CD4-positive, alpha-beta T cell treated with Interleukin-21 for 1 hour (primary cell): Measurements from ENCODE around the gene EVC.
"Not testable (repeated sequence)": the region's sequence is repeated elsewhere in the genome, so short reads cannot be mapped to it uniquely, and the experiment has no call there.

Experiments used
- DNase-seq: peaks from one replicate; pipeline ENCODE4 v3.0.0-alpha.2; 2020

Gene EVC

DNA sequence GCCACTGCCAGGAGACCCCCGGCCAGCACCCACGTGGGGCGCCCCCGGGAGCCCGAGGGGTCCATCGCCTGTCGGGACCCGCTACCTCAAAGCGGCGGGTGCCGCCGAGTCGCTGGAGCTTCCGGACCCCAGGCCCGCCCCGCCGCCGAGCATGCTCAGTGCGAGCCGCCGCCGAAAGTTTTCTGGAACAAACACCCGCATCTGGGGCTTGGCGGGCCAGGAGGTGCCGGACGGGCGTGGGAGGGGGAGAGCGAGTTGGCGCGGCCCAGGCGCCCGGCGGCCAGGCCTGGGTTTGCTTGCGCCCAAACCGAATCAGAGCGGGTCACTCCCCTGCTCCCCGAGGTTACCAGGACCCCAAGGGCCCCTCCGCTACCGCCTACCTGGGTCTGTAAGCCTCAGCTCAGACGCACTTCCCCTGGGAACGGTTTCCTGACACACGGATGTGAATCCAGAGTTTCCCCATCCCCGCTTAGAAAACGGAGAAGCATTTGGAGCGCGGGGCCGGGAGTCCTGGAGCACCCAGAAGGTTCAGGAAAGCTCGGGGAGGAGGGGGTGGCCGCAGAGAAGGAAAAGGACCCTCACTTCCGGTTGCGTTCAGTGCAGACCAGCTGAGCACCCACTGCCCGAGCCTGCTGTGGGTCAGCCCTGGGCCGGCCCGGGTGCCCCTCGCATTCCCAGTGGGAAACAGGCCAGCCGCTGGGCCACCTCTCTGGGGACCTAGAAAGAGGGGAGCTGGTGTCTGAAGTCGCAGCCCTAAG lies 2.4 kb upstream of the EVC start, which contains the start of gene EVC2:
Gene EVC2, minus strand, starts transcription at position 111 of the 758 bp plus-strand sequence. Its CDS starts 46 bp downstream, at position 65.
- DNase-seq = peak; percentile 27

DNA sequence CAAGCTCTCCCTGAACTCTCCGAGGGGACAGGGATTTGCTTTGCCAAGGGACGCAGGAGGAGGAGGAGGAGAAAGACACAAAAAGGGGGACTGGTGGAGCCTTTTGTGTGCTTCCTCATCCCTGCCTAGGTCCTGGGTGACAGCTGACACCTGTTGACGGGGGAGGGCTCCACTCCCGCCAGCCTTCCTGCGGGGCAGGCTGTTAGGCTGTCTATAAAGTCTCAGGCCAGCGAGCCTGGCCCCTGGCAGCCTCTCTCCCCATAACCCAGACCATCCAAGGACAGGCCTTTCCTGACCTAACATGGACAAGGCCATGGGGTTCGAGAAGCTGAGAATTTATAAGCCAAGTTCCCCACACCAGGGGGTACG lies 1.8 kb upstream of the EVC start:
- no peak for DNase-seq

DNA sequence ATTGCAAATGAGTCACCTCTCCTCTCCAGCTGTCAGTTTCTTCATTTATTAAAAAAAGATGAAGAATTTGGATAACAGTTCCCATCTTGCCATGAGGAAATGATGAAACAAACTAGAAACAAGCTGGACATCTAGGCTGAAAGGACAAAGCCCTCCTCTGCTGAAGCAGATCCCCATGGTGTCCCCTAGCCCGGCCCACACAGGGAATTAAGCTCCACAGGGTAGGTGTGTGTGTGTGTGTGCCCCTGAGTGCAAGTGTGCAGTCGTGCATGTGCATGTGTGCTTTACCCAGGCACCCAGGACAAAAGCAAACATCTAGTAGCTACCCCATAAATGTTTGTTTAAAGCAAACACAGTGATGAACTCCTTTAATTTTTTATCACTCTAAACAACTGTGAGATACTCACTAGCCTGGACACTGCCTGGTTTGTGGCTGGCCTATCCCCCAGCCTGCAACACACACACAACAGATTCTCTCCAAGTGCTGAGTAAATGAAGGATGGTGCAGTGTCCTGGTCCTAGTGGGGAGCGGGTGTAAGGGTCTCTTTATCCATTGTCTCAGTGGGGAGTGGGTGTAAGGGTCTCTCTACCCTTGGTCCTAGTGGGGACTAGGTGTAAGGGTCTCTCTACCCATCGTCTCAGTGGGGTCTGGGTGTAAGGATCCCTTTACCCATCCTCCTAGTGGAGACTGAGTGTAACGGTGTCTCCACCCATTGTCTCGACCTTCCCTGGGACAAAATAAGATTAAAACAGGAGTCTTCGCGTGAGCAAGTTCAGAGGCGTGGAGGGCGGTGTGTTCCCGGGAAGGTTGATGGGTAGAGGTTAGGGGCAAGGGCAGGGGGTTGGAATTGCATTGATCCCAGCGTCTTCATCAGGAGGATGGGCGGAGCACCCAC lies 688 bp upstream of the EVC start:
- no peak for DNase-seq

DNA sequence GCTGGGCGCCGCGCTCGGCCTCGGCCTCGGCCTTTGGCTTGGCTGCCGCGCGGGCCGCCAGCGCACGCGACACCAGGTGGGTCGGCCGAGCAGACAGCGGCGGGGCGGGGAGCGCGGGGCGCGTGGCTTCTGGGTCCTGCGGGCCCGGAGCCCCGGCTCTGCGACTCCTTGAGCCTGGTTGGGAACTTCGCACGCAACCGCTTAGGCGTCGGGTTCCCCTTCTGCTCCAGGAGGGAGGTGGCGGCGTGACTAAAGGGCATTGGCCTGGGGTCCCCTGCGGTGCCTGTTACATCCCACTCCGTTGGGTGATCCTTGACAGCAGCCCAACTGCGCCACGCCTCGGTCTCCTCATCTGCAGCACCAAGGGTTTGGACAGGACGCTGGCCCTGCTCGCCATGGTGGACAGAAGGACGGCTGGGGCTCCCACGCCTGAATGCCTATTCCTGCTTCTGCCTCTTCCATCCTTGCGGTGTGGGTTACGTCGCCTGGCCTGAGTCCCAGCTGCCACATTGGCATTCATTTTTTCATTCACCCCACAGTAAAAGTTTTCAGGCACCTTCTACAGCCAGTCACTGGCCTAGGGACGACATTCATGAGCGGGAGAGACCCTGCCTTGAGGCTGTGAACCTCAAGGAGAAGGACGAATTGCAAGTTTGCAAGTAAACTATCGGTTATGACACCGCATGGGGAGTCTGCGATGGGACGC lies 631 bp downstream of the EVC start:
- no peak for DNase-seq

DNA sequence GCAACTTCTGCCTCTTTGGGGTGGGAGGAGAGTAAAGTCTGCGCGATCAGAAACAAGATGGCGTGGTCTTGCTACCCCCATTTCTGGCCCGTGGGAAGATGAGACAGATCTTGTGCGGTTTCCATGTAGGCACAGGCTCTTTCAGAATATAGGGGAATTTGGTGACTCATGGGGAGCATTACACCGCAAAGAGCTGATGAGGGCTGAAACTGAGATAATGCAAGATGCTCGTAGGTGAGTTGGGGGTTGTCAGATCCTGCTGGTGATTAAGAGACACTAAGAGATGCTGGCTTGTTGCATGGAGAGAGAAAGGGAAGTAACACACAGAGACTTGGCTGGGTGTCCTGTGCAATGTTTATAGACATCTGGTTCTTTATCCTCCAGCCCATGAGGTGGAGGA lies 1.5 kb downstream of the EVC start:
- no peak for DNase-seq

DNA sequence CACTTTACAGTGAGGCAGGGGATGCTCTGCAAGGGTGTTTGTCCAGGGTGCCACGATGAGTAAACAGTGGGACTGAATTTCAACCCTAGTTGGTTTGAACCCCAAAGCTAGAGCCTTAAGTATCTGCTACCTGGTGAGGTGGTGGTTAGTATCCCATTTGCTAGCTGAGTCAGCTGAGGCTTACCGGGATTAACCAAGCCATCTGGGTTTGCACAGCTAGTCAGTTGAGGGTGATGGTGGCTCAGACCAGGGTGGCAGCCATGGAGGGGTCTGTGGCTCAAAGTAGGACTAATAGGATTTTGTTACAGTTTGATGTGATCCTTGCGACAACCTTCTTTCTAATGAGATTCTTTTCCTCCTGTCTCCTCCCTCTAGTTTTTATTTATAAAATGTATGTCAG lies 1.9 kb downstream of the EVC start:
- DNase-seq = no peak

DNA sequence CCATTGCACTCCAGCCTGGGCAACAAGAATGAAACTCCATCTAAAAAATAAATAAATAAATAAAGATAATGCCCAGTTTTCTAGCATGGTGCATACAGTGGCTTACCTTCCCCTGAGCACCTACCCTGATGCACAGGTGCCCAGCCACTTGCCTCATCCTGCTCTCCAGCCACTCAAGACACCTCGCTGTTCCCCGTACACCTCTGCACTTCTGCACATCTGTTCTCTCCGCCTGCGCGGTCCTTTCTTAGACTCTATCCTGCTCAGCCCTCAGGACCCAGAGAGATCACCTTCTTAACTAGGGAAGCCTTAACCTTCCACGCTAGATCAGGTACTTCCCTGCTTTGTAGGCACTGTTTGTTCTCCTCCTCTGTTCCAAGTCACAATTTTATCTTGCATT lies 2.9 kb downstream of the EVC start:
- no peak for DNase-seq

DNA sequence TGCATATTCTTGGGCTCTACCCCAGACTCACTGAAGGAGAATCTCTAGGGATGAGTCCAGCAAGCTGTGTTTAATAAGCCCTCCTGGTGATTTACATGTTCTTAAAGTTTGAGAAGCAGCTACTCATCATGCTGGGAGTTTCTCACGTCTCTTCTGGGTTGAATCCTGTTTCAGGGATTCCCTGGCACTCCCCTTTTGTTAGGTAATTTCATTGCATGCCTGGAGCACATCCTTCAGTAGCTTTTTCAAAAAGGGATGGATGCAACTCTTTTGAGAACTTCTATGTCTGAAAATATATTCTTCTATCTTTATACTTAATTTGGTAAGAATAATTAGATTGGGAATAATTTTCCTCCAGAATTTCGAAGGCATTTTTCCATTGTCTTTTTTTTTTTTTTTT lies 4.4 kb downstream of the EVC start:
- no peak for DNase-seq

DNA sequence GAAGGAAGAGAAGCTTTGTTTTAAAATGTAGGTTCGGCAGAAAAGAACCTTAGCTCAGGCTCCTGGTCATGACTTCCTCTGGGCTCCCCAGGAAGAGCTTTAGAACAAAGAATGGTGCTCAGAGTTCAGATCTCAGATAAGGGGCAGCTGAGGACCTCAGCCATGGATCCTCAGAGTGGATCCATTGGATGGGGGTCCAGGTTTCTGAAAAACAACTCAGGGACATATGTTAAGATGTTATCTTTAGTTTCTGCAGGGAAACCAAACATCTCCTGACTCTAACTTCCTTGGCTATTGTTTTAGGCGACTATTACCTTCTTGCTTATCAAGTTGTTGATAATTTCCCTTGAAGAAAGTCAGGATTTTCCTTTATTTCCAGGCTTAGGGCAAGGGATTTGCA lies 5.4 kb downstream of the EVC start:
- no peak for DNase-seq

DNA sequence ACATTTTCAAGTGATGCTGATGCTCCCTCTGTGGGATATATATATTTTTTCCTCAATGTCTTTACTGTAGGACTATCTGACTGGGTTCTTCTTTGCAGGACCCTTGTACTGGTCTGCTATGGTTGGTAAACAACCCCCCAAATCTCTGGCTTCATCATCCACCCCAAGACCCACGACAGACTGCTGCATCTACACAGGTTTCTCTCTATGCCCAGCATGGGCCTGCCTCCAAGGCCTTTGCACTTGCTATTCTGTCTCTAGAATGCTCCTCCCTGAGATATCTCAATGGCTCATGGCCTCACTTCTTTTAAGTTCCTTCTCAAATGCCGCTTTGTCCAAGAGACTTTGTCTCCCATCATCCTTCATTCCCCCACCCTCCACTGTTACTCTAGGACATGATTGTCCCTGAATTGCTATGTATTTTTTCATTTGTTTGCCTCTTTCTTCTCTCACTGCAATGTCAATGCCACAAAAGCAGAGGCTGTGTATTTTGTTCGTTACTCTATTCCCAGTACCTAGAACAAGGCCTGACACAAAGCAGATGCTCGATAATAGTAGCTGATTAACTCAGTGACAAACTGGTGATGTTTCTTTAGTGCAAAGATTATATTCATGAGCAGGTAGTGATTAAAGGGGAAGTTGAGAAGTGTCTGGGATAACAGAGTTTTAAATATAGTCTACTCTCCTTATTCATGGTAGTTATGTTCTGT lies 6.6 kb downstream of the EVC start:
- DNase-seq = no peak

DNA sequence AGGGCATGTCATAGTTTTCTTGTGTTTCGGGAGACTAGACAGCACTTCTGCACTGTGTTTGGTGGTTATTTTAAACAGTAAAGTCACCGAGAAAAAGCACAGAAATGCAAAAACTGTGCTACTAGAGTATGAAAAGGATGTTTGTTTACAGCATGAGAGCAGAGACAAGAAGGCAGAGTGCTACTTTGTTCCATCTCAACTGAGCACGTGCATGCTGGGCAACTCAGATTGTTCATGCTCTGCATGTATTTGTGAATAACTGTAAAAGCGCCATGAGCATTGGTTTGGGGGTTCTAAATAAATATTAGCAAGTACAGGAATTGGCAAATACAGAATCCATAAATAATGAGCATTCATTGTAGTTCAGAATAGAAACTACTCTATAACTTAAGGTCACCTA lies 7.4 kb downstream of the EVC start:
- DNase-seq = no peak

DNA sequence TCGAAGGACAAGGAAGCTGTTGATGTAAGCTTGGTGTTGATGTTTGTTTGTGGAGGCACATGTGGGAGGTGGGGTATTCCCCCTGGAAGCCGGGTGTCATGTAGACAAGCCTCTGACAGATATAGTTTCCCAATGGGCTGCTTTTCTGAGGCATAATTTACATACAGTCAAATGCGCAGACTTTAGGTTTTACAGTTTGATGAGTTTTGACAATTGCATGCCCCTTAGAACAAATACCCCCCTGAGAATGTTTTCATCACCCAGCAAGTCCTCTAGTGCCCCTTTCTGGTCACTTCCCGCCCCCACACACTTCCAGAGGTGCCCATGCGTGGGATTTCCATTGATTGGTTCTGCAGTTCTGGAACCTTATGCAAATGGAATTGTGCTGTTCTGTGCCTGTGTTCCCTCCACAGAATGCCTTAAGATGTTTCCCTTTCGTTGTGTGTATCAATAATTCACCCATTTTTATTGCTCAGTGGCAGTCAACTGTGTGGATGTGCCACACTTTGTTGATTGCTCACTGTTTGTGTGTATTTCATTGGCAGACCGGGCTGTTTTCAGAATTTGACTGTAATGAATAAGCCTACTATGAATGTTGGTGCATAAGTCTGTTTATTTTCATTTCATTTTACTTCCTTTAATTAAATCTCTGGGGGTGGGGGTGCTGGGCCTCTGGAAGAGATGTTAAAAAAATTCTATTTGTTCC lies 8.5 kb downstream of the EVC start:
- DNase-seq = no peak

DNA sequence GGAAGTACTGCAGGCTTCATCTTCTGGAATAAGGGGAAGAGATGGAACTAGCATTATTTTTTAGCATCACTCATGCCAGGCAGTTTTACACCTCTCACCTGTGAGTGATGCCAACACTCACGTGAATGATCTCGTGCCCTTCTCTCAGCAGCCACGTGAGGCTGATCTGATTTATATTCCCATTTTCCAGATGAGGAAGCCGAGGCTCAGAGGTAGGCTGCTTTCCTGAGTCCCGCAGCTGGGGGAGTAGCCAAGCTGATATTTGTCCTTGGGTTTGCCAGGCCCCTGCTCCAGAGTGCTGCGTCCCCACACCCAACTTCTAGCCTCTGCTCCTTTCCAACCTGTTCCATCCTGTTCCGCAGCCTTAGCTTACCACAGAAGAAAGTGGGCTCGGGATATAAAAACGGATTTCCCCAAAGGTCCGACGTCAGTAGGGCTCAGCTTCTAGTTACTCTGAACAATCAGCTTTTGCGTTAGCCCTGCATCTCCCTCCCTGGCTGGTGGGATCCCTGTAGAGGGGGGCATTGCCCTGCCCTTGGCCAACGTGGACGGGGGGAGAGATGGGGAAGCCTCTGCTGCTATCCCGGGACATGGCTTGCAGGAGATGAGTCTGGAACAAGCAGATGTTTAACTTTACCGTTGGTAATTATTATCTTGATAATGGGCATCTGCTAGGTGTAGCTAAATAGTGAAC lies 9.3 kb downstream of the EVC start:
- no peak for DNase-seq

DNA sequence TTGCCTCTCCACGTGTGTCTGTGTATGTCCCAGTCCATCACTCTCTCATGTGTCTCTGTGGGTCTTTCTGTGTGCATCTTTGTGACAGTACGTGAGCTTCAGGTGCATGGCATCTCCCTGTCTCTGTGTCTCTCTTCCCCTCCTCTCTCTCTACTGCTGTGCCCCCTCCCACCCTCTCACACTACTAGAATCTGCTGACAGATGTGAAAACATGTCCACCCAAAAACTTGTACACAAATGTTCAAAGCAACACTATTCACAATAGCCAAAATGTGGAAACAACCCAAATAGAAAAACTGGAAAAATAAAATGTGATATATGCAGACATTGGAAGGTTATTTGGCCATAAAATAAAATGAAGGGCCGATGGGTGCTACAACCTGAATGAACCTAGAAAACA lies 10.0 kb downstream of the EVC start:
- no peak for DNase-seq

DNA sequence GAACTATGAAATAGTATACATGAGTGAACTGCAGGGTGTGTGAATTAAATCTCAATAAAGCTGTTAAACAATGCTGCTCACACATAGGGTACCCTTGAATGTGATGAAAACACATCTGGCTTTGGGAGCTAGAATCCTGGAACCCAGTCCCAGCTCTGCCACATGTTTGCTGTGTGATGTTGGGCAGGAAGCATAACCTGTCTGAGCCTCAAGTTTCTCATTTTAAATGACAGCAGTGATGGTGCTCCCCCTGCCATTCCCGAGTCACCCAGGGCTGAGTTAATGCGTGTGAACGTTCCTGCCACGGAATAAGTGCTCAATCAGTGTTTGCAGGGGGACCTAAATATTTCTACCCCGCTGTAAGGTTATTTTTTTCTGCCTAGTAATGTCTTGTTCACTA lies 10.9 kb downstream of the EVC start:
- DNase-seq = no peak

DNA sequence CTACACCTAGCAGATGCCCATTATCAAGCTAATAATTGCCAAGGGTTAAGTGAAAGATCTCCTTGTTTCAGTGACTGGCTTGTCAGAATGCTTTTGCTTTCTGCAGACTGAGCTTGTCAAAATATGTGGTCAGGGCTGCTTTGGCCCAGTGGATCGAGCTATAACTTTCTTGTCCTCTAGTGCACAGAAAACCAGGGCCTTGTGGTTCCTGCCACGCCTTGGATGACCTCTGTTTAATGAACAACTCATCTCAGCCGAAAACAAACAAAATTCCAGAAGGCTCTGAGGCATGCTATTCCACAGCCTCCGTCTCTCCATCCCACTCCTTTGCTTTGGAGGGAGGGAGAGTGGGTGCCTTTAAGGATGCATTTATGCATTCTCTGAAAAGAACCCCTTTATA lies 11.3 kb downstream of the EVC start:
- DNase-seq = no peak

DNA sequence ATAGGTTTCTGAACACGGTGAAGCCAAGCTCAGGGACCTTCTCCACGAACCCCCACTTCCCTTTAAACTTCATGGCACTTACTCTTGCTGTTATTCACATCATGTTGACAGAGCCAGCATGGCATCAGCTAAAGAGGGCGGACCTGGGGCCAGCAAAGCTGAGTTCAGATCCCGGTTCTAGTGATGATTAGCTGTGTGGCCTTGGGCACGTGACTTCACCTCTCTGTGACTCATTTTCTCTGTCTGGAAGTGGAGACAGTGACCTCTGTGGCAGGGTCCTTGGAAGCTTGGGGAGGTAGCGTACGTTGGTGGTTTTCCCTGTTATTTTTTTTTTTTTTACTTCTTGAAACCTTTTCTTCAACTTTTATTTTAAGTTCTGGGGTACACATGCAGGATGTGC lies 13.4 kb downstream of the EVC start:
- no peak for DNase-seq

DNA sequence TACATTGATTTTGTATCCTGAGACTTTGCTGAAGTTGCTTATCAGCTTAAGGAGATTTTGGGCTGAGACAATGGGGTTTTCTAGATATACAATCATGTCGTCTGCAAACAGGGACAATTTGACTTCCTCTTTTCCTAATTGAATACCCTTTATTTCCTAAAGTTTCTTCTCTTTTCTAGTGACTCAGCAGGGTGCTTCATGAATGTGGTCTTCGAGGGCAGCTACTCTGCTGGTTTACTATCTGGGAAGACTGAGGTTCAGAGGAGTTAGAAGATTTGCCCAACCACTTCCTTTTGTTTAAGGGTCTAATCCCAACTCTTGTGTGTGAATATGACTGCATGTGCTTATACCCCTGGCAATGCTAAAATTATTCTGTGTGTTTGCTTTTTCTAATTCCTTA lies 17.4 kb downstream of the EVC start:
- not testable (repeated sequence) for DNase-seq

DNA sequence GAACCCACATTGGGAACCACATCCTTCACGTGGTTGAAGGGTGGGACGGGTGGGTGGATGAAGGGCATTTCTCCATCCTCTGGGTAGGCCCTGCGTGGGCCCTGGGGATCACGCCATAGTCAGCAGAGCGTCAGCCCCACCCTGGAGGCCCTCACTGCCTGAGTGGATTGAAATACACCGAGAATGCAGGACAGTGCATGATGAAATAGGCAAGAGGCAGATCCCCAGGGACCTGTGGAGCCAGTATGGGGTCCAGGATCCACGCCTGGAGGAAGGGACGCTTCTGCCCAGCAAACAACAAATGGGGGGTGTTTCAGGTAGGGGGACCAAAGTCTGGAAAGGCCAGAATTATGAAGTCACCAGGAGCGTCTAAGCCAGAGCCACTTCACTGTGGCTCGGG lies 19.4 kb downstream of the EVC start:
- no peak for DNase-seq

DNA sequence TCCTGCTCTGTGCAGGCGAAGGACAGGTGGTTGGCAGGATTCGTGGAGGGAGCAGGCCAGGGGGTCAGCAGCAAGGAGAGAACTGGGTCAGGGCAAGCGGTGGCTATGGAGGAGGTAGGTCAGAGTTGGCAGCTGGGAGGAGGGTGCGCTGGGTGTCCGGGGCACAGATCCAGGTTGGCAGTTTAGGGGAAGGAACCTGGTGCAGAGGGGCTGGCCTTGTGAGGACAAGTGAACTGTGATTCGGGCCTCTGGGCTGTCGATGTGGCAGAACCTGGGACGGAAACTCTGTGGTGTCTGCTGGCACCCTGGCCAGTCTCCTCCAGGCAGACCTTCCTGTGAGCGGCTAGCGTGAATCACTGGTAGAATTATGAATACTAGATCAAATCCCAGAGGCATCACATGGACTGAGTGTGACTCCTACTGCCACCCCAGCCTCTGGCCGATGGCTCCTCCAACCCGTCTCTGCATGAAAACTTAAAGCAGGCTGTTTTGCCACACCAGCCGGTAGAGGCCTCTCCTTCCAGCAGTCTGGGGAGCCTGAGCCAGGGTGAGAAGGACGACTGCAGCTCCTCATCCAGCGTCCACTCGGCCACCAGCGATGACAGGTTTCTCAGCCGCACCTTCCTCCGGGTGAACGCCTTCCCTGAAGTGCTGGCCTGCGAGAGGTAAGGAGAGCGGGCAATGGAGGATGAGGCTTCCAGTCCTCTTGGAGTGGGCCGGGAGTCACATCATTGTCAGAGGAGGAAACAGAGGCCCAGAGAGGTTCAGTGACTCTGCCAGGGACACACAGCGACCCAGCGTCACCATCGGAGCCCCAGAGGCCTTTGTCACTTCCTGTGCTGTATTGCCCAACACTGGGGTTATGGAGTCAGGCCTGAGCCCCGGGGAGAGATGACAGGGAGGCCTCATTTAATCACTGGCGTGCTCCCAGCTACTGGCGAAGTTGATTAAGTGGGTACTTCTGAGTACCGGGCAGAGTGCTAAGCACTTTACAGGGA lies 20.3 kb downstream of the EVC start:
- DNase-seq = no peak
